Measurements from ENCODE around the gene LIMA1. TPM values are rescaled to one million over a fixed set of nuclear protein-coding genes. Genes with fewer than 3 reads are reported as not detected.

LIMA1 gene
- total RNA-seq, 2 experiments from 2014 or later, result 4.6 to 5.1 TPM

DNA sequence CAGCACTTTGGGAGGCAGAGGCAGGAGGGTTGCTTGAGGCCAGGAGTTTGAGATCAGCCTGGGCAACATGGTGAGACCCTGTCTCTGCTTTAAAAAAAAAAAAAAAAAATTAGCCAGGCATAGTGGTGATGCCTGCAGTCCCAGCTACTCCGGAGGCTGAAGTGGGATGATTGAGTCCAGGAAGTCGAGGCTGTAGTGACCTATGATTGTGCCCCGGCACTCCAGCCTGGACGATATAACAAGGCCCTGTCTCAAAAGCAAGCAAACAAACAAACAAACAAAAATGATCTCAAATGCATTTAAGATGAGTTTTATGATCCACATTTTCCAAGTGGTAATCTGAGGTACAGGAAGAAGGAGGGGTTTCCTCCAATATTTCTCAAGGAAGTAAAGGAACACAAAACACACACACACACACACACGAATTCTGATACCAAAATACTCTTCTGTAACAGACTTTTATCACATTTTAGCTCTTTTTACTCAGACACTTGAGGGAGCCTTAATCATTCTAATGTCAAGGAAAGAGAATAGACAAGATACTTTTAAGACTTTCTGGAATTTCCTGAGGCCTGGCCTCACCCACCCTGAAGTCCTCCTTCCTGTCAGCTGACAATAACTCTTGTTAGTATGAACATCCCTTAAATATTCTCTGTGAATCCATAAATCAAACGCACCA is 71.8 kb downstream of the LIMA1 start:
- peaks cover 34% of the 10 kb centered on the region for H3K4me1 ChIP-seq (ENCODE audit: insufficient read depth, low read length)
- no peaks in the 10 kb centered on the region for H3K9me3 Mint-ChIP-seq
- peak overlapping the region; percentile 47 for H3K4me3 Mint-ChIP-seq
- H3K9me3 ChIP-seq (ENCODE audit: control insufficient read depth in 1 of 2, insufficient read depth in 1 of 2, low read length in 2 of 2), result no peaks in the 10 kb centered on the region
- peak; percentile 34 for ATAC-seq (ENCODE audit: poor library complexity)
- intact Hi-C loops (cut with DNase I, micrococcal nuclease), result loop anchor here in 1 of 2 experiments (10.0 kb wide), 1 partner anchor 423 kb away; no protein-coding TSS in a partner anchor
- H3K4me1 Mint-ChIP-seq (ENCODE audit: low read depth), result peaks cover 42% of the 10 kb centered on the region
- no peak overlapping the region for H3K4me3 ChIP-seq (ENCODE audit: low read length)
- peak overlapping the region; percentile 90 for H3K27ac Mint-ChIP-seq
- no peaks in the 10 kb centered on the region for H3K27me3 ChIP-seq (ENCODE audit: control insufficient read depth in 1 of 2, insufficient read depth in 2 of 2, low read length in 2 of 2)
- H3K27ac ChIP-seq (ENCODE audit: low read depth in 1 of 2, low read length in 2 of 2), result peak overlapping the region; percentile 51 to 80
- peaks cover 1% of the 10 kb centered on the region for H3K36me3 Mint-ChIP-seq (ENCODE audit: low read depth)
- no peaks in the 10 kb centered on the region for H3K27me3 Mint-ChIP-seq
- TF ChIP-seq, protein P1, sequence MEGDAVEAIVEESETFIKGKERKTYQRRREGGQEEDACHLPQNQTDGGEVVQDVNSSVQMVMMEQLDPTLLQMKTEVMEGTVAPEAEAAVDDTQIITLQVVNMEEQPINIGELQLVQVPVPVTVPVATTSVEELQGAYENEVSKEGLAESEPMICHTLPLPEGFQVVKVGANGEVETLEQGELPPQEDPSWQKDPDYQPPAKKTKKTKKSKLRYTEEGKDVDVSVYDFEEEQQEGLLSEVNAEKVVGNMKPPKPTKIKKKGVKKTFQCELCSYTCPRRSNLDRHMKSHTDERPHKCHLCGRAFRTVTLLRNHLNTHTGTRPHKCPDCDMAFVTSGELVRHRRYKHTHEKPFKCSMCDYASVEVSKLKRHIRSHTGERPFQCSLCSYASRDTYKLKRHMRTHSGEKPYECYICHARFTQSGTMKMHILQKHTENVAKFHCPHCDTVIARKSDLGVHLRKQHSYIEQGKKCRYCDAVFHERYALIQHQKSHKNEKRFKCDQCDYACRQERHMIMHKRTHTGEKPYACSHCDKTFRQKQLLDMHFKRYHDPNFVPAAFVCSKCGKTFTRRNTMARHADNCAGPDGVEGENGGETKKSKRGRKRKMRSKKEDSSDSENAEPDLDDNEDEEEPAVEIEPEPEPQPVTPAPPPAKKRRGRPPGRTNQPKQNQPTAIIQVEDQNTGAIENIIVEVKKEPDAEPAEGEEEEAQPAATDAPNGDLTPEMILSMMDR (IDR thresholded peaks at IDR 0.05), result no peak
- DNase-seq, result peak in 3 of 14 experiments; percentile 14 to 49 (median 38)
- peaks cover 8% of the 10 kb centered on the region for H3K36me3 ChIP-seq (ENCODE audit: insufficient read depth, low read length)
- ChIA-PET CTCF (interaction anchor here (0.9 to 1.6 kb wide), 2 partner anchors 10 to 79 kb away, joined by 3 to 6 read pairs; no protein-coding TSS in a partner anchor), POLR2A (interaction anchor here (0.6 to 4.5 kb wide), 7 partner anchors 11 to 224 kb away, joined by 3 to 57 read pairs (median 5); partner anchors contain the start of genes COX14 and LIMA1)

DNA sequence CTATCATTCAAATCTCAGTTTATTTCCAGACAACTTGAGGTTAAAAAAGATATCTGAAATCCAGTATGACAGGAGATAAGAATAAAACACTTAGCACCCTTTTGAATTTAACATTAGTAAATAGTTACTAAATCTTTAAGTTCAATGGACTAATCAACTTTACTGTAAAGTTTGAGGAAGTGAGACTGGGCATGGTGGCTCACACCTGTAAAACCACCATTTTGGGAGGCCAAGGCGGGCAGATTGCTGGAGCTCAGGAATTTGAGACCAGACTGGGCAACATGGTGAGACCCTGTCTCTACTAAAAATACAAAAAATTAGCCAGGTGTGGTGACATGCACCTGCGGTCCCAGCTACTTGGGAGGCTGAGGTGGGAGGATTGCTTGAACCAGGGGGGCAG is 75.9 kb downstream of the LIMA1 start:
- Mint-ChIP-seq H3K9me3 (no peaks in the 10 kb centered on the region), H3K27ac (peak overlapping the region; percentile 62), H3K4me3 (no peak overlapping the region), H3K36me3 (ENCODE audit: low read depth) (peaks cover 39% of the 10 kb centered on the region), H3K27me3 (no peaks in the 10 kb centered on the region), H3K4me1 (ENCODE audit: low read depth) (peaks cover 17% of the 10 kb centered on the region)
- ATAC-seq (ENCODE audit: poor library complexity) (no peak), DNase-seq (no peak)
- CTCF ChIA-PET, result no interaction called here
- POLR2A ChIA-PET, result no interaction called here
- Histone ChIP-seq H3K27ac (ENCODE audit: low read depth in 1 of 2, low read length in 2 of 2) (no peak overlapping the region), H3K4me3 (ENCODE audit: low read length) (no peak overlapping the region), H3K27me3 (ENCODE audit: control insufficient read depth in 1 of 2, insufficient read depth in 2 of 2, low read length in 2 of 2) (no peaks in the 10 kb centered on the region), H3K9me3 (ENCODE audit: control insufficient read depth in 1 of 2, insufficient read depth in 1 of 2, low read length in 2 of 2) (no peaks in the 10 kb centered on the region), H3K36me3 (ENCODE audit: insufficient read depth, low read length) (peaks cover 41% of the 10 kb centered on the region), H3K4me1 (ENCODE audit: insufficient read depth, low read length) (peaks cover 31% of the 10 kb centered on the region)
- intact Hi-C loops (cut with DNase I, micrococcal nuclease), result no loop called here
- TF ChIP-seq, protein P1 (IDR thresholded peaks at IDR 0.05), result no peak

DNA sequence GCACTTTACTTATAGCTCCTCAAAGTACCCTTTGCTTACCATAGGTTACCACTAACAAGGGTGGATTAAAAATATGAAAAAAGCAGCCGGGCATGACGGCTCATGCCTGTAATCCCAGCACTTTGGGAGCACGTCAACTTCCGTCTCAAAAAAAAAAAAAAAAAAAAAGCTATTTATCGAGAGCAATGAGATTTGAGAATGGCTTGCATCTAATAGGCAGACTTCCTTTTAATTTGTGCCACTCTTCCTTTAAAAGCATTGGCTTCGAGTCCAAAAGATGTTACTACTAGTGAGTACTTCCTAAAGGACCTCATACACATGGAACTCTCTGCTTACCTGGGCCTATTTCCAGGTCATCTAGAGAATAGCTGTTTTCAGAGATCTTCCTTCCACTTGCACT is 77.7 kb downstream of the LIMA1 start:
- Histone ChIP-seq H3K4me3 (ENCODE audit: low read length) (no peak overlapping the region), H3K4me1 (ENCODE audit: insufficient read depth, low read length) (peaks cover 15% of the 10 kb centered on the region), H3K27me3 (ENCODE audit: control insufficient read depth in 1 of 2, insufficient read depth in 2 of 2, low read length in 2 of 2) (no peaks in the 10 kb centered on the region), H3K27ac (ENCODE audit: low read depth in 1 of 2, low read length in 2 of 2) (no peak overlapping the region), H3K36me3 (ENCODE audit: insufficient read depth, low read length) (peaks cover 52% of the 10 kb centered on the region), H3K9me3 (ENCODE audit: control insufficient read depth in 1 of 2, insufficient read depth in 1 of 2, low read length in 2 of 2) (no peaks in the 10 kb centered on the region)
- intact Hi-C loops (cut with DNase I, micrococcal nuclease), result no loop called here
- no peak for ATAC-seq (ENCODE audit: poor library complexity)
- Mint-ChIP-seq H3K27ac (no peak overlapping the region), H3K36me3 (ENCODE audit: low read depth) (peaks cover 56% of the 10 kb centered on the region), H3K9me3 (no peaks in the 10 kb centered on the region), H3K27me3 (no peaks in the 10 kb centered on the region), H3K4me3 (no peak overlapping the region), H3K4me1 (ENCODE audit: low read depth) (peaks cover 4% of the 10 kb centered on the region)
- TF ChIP-seq, protein P1 (IDR thresholded peaks at IDR 0.05), result no peak
- CTCF ChIA-PET, result interaction anchor here (0.6 to 1.6 kb wide), 4 partner anchors 13 to 1604 kb away, joined by 3 read pairs; no protein-coding TSS in a partner anchor
- POLR2A ChIA-PET, result interaction anchor here (0.7 kb wide), 1 partner anchor 16 kb away, joined by 3 read pairs; no protein-coding TSS in a partner anchor
- DNase-seq, result no peak
